K562 (cell line): Measurements from ENCODE around the gene KRT14. TPM values are rescaled to one million over a fixed set of nuclear protein-coding genes. Genes with fewer than 3 reads are reported as not detected.

Experiments used
- CTBP1 ChIP-seq: fragments of 450-650 bp; IDR thresholded peaks from 2 replicates; pipeline ENCODE4 v1.6.1; 2016; ENCODE audit warnings: borderline replicate concordance
- GTF2A2 ChIP-seq: IDR thresholded peaks from 2 replicates; pipeline ENCODE4 v1.6.1; 2016; ENCODE audit warnings: mild to moderate bottlenecking, missing genetic modification characterization, missing compliant biosample characterization
- HDAC2 ChIP-seq: fragments of 450-650 bp; IDR thresholded peaks from 2 replicates; pipeline ENCODE4 v1.6.1; 2016; ENCODE audit warnings: mild to moderate bottlenecking
- HNRNPK ChIP-seq: fragments of 200-400 bp; formaldehyde crosslinking; IDR thresholded peaks from one replicate; pipeline ENCODE4 v1.6.1; 2018; ENCODE audit warnings: mild to moderate bottlenecking, low read depth, low read length; ENCODE audit not compliant: poor library complexity, severe bottlenecking
- JUND ChIP-seq, 2 experiments: IDR thresholded peaks; 2 replicates in 1 of 2; 3 replicates in 1 of 2; pipeline ENCODE4 v1.6.1; 2011; ENCODE audit warnings: borderline replicate concordance in 2 of 2, low read depth in 2 of 2, low read length in 2 of 2, improper control_type of control experiment in 1 of 2, missing biosample characterization in 1 of 2, missing genetic modification characterization in 1 of 2, missing genetic modification reagents in 1 of 2
- L3MBTL2 ChIP-seq: fragments of 450-650 bp; IDR thresholded peaks from 2 replicates; pipeline ENCODE4 v1.6.1; 2016; ENCODE audit warnings: mild to moderate bottlenecking, moderate library complexity
- NFATC3 ChIP-seq: fragments of 450-650 bp; IDR thresholded peaks from 2 replicates; pipeline ENCODE4 v1.6.1; 2017; ENCODE audit warnings: mild to moderate bottlenecking
- PHB ChIP-seq: fragments of 250-450 bp; sonication (Bioruptor Pico); IDR thresholded peaks from 2 replicates; pipeline ENCODE4 v1.5.0; 2021
- RAD21 ChIP-seq, 2 experiments: fragments of 250-450 bp in 1 of 2; fragments of 450-650 bp in 1 of 2; sonication (Bioruptor Pico) in 1 of 2; formaldehyde crosslinking in 1 of 2; IDR thresholded peaks in 1 of 2; conservative IDR thresholded peaks in 1 of 2; 2 replicates each; pipeline versions ENCODE4 v1.4.0 to v1.8.0; 2020 to 2022; ENCODE audit warnings: mild to moderate bottlenecking in 2 of 2, moderate library complexity in 1 of 2
- SRF ChIP-seq, 2 experiments: fragments of 250-450, 450-650 bp in 1 of 2; sonication (Bioruptor Pico) in 1 of 2; sonication (generic) in 1 of 2; formaldehyde crosslinking; IDR thresholded peaks; 2 replicates each; pipeline versions ENCODE4 v1.5.0 to v1.5.1; 2020 to 2022; ENCODE audit warnings: mild to moderate bottlenecking in 1 of 2, missing genetic modification reagents in 1 of 2
- TBP ChIP-seq: optimal IDR thresholded peaks from 2 replicates; pipeline ENCODE3; 2011; ENCODE audit warnings: low read depth, low read length, improper control_type of control experiment
- TOE1 ChIP-seq, 2 experiments: fragments of 450-650 bp in 1 of 2; sonication (generic) in 1 of 2; formaldehyde crosslinking in 1 of 2; IDR thresholded peaks; 2 replicates each; pipeline versions ENCODE4 v1.7.1 to v1.8.0; 2016 to 2022; ENCODE audit warnings: borderline replicate concordance in 2 of 2, mild to moderate bottlenecking in 2 of 2, antibody characterized with exemption in 1 of 2, inconsistent platforms in 1 of 2, low read depth in 1 of 2, missing genetic modification reagents in 1 of 2, moderate library complexity in 1 of 2
- YY1 ChIP-seq, 3 experiments: IDR thresholded peaks; 2 replicates each; pipeline ENCODE4 v1.6.1; 2011; ENCODE audit warnings: low read length in 2 of 3, mild to moderate bottlenecking in 2 of 3, moderate library complexity in 2 of 3, borderline replicate concordance in 1 of 3, control low read depth in 1 of 3, low read depth in 1 of 3; ENCODE audit not compliant: insufficient read depth in 3 of 3, insufficient replicate concordance in 2 of 3, control insufficient read depth in 1 of 3, insufficient read length in 1 of 3; ENCODE audit errors: extremely low read depth in 1 of 3
- ZBTB1 ChIP-seq: sonication (generic); formaldehyde crosslinking; IDR thresholded peaks from 2 replicates; pipeline ENCODE4 v1.8.1; 2023; ENCODE audit warnings: missing genetic modification reagents, low read depth, mild to moderate bottlenecking, borderline replicate concordance
- ZNF41 ChIP-seq: fragments of 250-450 bp; sonication (Bioruptor Pico); conservative IDR thresholded peaks from 2 replicates; pipeline ENCODE4 v1.4.0; 2020; ENCODE audit warnings: mild to moderate bottlenecking
- ZNF512 ChIP-seq: IDR thresholded peaks from 2 replicates; pipeline ENCODE4 v1.6.1; 2016; ENCODE audit warnings: missing genetic modification characterization, missing compliant biosample characterization
- polyA plus RNA-seq, 8 experiments: library from polyadenylated mRNA; depleted of rRNA in 4 of 8; stranded (reverse) in 5 of 8; unstranded in 3 of 8; fragments of >200 nt; fragmentation: Nextera tagmentation in 2 of 8; fragmentation: Illumina TruSeq in 1 of 8; extraction: Ambion mirVana in 2 of 8; extraction: Trizol in 1 of 8; gene quantifications; 2 replicates each; pipeline versions ENCODE4 v1.2.1 to v1.2.3, GENCODE V29; 2011 to 2014; ENCODE audit warnings: inconsistent platforms in 1 of 8, missing spikeins in 1 of 8
- total RNA-seq, 7 experiments: library from RNA; depleted of rRNA in 6 of 7; stranded (reverse); fragments of >200 nt in 6 of 7; fragmentation: Illumina TruSeq in 2 of 7; extraction: Trizol in 2 of 7; gene quantifications; 2 replicates each; pipeline versions ENCODE4 v1.2.1 to v1.2.3, GENCODE V29; 2011 to 2021; ENCODE audit warnings: low replicate concordance in 1 of 7
- TF ChIP-seq, protein P1 (sequence below): sonication (generic); formaldehyde crosslinking; IDR thresholded peaks from 2 replicates; pipeline ENCODE4 v1.5.0; 2020; ENCODE audit warnings: missing genetic modification reagents
- TF ChIP-seq, protein P2 (sequence below): sonication (generic); formaldehyde crosslinking; IDR thresholded peaks from 2 replicates; pipeline ENCODE4 v1.8.0; 2022; ENCODE audit warnings: missing genetic modification reagents, mild to moderate bottlenecking, moderate library complexity, borderline replicate concordance

Gene KRT14
- total and polyA plus RNA-seq, 9 of the 15 experiments (the other 6 are each of a cell fraction or from before 2014, with no cell fraction given) = 0.22 TPM; not detected in 8

- TF ChIP-seq ZNF41 (peak; percentile 88), NFATC3 (no peak), HDAC2 (no peak), TOE1 (IDR thresholded peaks at IDR 0.05; ENCODE audit: borderline replicate concordance) (peak; percentile 40; the same call in 1 of the 2 replicates), TOE1 (CRISPR knock-in tag; IDR thresholded peaks at IDR 0.05; ENCODE audit: borderline replicate concordance, low read depth) (no peak), PHB (CRISPR knock-in tag) (no peak), TBP (peak; percentile 38), ZNF512 (tag) (no peak), ZBTB1 (no peak), GTF2A2 (tag) (no peak), L3MBTL2 (peak; percentile 47; the same call in 1 of the 2 replicates), CTBP1 (peak; percentile 63), JUND (IDR thresholded peaks at IDR 0.05; ENCODE audit: borderline replicate concordance, low read depth, low read length) (peak; percentile 54; the same call in 1 of the 2 replicates), JUND (tag; IDR thresholded peaks at IDR 0.05; ENCODE audit: borderline replicate concordance, low read depth, low read length) (peak; percentile 25; the same call in 1 of the 3 replicates), HNRNPK (no peak), SRF (CRISPR knock-in tag; IDR thresholded peaks at IDR 0.05) (peak in 1 of 2 experiments; percentile 82; a peak in 1 of 4 replicates), RAD21 (CRISPR knock-in tag; conservative IDR thresholded peaks at IDR 0.05 in 1 of 2, IDR thresholded peaks at IDR 0.05 in 1 of 2) (peak; percentile 25 to 68; a peak in 3 of 4 replicates), YY1 (IDR thresholded peaks at IDR 0.05; ENCODE audit: borderline replicate concordance in 1 of 3, control insufficient read depth in 1 of 3, extremely low read depth in 1 of 3, insufficient read depth in 3 of 3, insufficient read length in 1 of 3, insufficient replicate concordance in 2 of 3, low read depth in 1 of 3, low read length in 2 of 3) (peak in 1 of 3 experiments; percentile 25)
- TF ChIP-seq, protein P1, sequence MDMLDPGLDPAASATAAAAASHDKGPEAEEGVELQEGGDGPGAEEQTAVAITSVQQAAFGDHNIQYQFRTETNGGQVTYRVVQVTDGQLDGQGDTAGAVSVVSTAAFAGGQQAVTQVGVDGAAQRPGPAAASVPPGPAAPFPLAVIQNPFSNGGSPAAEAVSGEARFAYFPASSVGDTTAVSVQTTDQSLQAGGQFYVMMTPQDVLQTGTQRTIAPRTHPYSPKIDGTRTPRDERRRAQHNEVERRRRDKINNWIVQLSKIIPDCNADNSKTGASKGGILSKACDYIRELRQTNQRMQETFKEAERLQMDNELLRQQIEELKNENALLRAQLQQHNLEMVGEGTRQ = peak; percentile 77
- TF ChIP-seq, protein P2, sequence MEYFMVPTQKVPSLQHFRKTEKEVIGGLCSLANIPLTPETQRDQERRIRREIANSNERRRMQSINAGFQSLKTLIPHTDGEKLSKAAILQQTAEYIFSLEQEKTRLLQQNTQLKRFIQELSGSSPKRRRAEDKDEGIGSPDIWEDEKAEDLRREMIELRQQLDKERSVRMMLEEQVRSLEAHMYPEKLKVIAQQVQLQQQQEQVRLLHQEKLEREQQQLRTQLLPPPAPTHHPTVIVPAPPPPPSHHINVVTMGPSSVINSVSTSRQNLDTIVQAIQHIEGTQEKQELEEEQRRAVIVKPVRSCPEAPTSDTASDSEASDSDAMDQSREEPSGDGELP (CRISPR knock-in tag) = peak; percentile 55; the same call in 1 of the 2 replicates
- TF ChIP-seq, all 486 proteins: peak for 25
Observed at GRCh38 chr17:41579484-41580243, 7.0 kb downstream of the KRT14 start (continued).
